ENCODE data around the gene SAP130.

Gene SAP130

GRCh38 chr2:127929449-127929848, 98.4 kb downstream of the SAP130 start:
- no peak for TF ChIP-seq POLR2A (IDR thresholded peaks at IDR 0.05; ENCODE audit: extremely low read depth, insufficient read length)
- TF ChIP-seq MAX (IDR thresholded peaks at IDR 0.05; ENCODE audit: low read depth, low read length) = no peak
- no peak for TF ChIP-seq MYC (IDR thresholded peaks at IDR 0.05; ENCODE audit: low read depth, low read length)
- no peak for DNase-seq (ENCODE audit: low read depth)
- no peak overlapping the region for H3K4me3 ChIP-seq (ENCODE audit: low read depth, low read length)

GRCh38 chr2:127927384-127927783, 100.5 kb downstream of the SAP130 start:
- DNase-seq (ENCODE audit: low read depth) = no peak
- TF ChIP-seq MAX (IDR thresholded peaks at IDR 0.05; ENCODE audit: low read depth, low read length) (no peak), POLR2A (IDR thresholded peaks at IDR 0.05; ENCODE audit: extremely low read depth, insufficient read length) (no peak), CTCF (IDR thresholded peaks at IDR 0.05; ENCODE audit: low read depth, low read length) (no peak), MYC (IDR thresholded peaks at IDR 0.05; ENCODE audit: low read depth, low read length) (no peak)

GRCh38 chr2:127917916-127918315, 109.9 kb downstream of the SAP130 start:
- TF ChIP-seq MYC (IDR thresholded peaks at IDR 0.05; ENCODE audit: low read depth, low read length) (no peak), MAX (IDR thresholded peaks at IDR 0.05; ENCODE audit: low read depth, low read length) (no peak), POLR2A (IDR thresholded peaks at IDR 0.05; ENCODE audit: extremely low read depth, insufficient read length) (no peak), CTCF (IDR thresholded peaks at IDR 0.05; ENCODE audit: low read depth, low read length) (no peak)
- H3K4me3 ChIP-seq (ENCODE audit: low read depth, low read length) = no peak overlapping the region
- DNase-seq (ENCODE audit: low read depth) = no peak

More at GRCh38 chr2:127927384-127927783, 100.5 kb downstream of the SAP130 start:
- H3K4me3 ChIP-seq (ENCODE audit: low read depth, low read length) = no peak overlapping the region

- no peak overlapping the region for H3K4me3 ChIP-seq (ENCODE audit: low read depth, low read length)
- no peak for TF ChIP-seq POLR2A (IDR thresholded peaks at IDR 0.05; ENCODE audit: extremely low read depth, insufficient read length)
- no peak for TF ChIP-seq MYC (IDR thresholded peaks at IDR 0.05; ENCODE audit: low read depth, low read length)
- no peak for TF ChIP-seq CTCF (IDR thresholded peaks at IDR 0.05; ENCODE audit: low read depth, low read length)
- no peak for TF ChIP-seq MAX (IDR thresholded peaks at IDR 0.05; ENCODE audit: low read depth, low read length)
- DNase-seq (ENCODE audit: low read depth) = no peak
Measured at GRCh38 chr2:127913808-127914457, 113.9 kb downstream of the SAP130 start.

- no peak for DNase-seq (ENCODE audit: low read depth)
- TF ChIP-seq MYC (IDR thresholded peaks at IDR 0.05; ENCODE audit: low read depth, low read length) = no peak
- no peak for TF ChIP-seq MAX (IDR thresholded peaks at IDR 0.05; ENCODE audit: low read depth, low read length)
- no peak for TF ChIP-seq POLR2A (IDR thresholded peaks at IDR 0.05; ENCODE audit: extremely low read depth, insufficient read length)
- no peak for TF ChIP-seq CTCF (IDR thresholded peaks at IDR 0.05; ENCODE audit: low read depth, low read length)
- H3K4me3 ChIP-seq (ENCODE audit: low read depth, low read length) = no peak overlapping the region
Measured at GRCh38 chr2:127911737-127912136, 116.1 kb downstream of the SAP130 start.

GRCh38 chr2:127910415-127910814, 117.4 kb downstream of the SAP130 start:
- no peak overlapping the region for H3K4me3 ChIP-seq (ENCODE audit: low read depth, low read length)
- DNase-seq (ENCODE audit: low read depth) = no peak
- no peak for TF ChIP-seq POLR2A (IDR thresholded peaks at IDR 0.05; ENCODE audit: extremely low read depth, insufficient read length)
- no peak for TF ChIP-seq CTCF (IDR thresholded peaks at IDR 0.05; ENCODE audit: low read depth, low read length)
- no peak for TF ChIP-seq MYC (IDR thresholded peaks at IDR 0.05; ENCODE audit: low read depth, low read length)
- no peak for TF ChIP-seq MAX (IDR thresholded peaks at IDR 0.05; ENCODE audit: low read depth, low read length)
